HepG2 (cell line): ENCODE data around the gene IQCE. TPM values are rescaled to one million over a fixed set of nuclear protein-coding genes. Genes with fewer than 3 reads are reported as not detected.

Source experiments
- AGO2 ChIP-seq: fragments of 200-400 bp; formaldehyde crosslinking; optimal IDR thresholded peaks from 2 replicates; pipeline ENCODE3; 2017; ENCODE audit warnings: mild to moderate bottlenecking, low read depth, low read length, moderate library complexity
- CBX5 ChIP-seq: sonication (generic); formaldehyde crosslinking; IDR thresholded peaks from 2 replicates; pipeline ENCODE4 v1.4.0; 2020; ENCODE audit warnings: missing genetic modification reagents, borderline replicate concordance
- HNRNPLL ChIP-seq: fragments of 200-400 bp; formaldehyde crosslinking; IDR thresholded peaks from 2 replicates; pipeline ENCODE4 v1.6.1; 2017; ENCODE audit warnings: mild to moderate bottlenecking, low read depth, low read length; ENCODE audit not compliant: poor library complexity, severe bottlenecking
- KDM5A ChIP-seq: fragments of 200-600 bp; sonication (generic); IDR thresholded peaks from 2 replicates; pipeline ENCODE4 v1.7.0; 2018; ENCODE audit warnings: antibody characterized with exemption, mild to moderate bottlenecking, low read length, borderline replicate concordance
- MED1 ChIP-seq: sonication (generic); formaldehyde crosslinking; IDR thresholded peaks from 2 replicates; pipeline ENCODE4 v1.4.0; 2020; ENCODE audit warnings: missing genetic modification reagents
- MXD4 ChIP-seq: IDR thresholded peaks from 2 replicates; pipeline ENCODE4 v1.6.1; 2016; ENCODE audit warnings: mild to moderate bottlenecking, missing biosample characterization, missing genetic modification reagents
- NFIC ChIP-seq: IDR thresholded peaks from 2 replicates; pipeline ENCODE4 v1.6.1; 2012; ENCODE audit warnings: mild to moderate bottlenecking, low read length, inconsistent platforms
- SCMH1 ChIP-seq: sonication (generic); formaldehyde crosslinking; IDR thresholded peaks from 2 replicates; pipeline ENCODE4 v1.9.0; 2021; ENCODE audit warnings: missing genetic modification reagents, mild to moderate bottlenecking, borderline replicate concordance
- ZNF3 ChIP-seq: IDR thresholded peaks from 2 replicates; pipeline ENCODE4 v1.7.0; 2017; ENCODE audit warnings: inconsistent platforms
- ZNF543 ChIP-seq: sonication (generic); formaldehyde crosslinking; IDR thresholded peaks from 2 replicates; pipeline ENCODE4 v1.4.0; 2020; ENCODE audit warnings: mild to moderate bottlenecking, missing genetic modification reagents
- ZNF607 ChIP-seq: sonication (generic); formaldehyde crosslinking; IDR thresholded peaks from 2 replicates; pipeline ENCODE4 v1.5.1; 2020; ENCODE audit warnings: missing genetic modification reagents, mild to moderate bottlenecking, borderline replicate concordance
- ZNF761 ChIP-seq: sonication (generic); formaldehyde crosslinking; conservative IDR thresholded peaks from 2 replicates; pipeline ENCODE4 v1.4.0; 2020; ENCODE audit warnings: mild to moderate bottlenecking, missing genetic modification reagents
- ZSCAN25 ChIP-seq: sonication (generic); formaldehyde crosslinking; IDR thresholded peaks from 2 replicates; pipeline ENCODE4 v1.8.0; 2022; ENCODE audit warnings: mild to moderate bottlenecking, missing genetic modification reagents
- polyA plus RNA-seq, 8 experiments: library from polyadenylated mRNA; depleted of rRNA in 3 of 8; stranded (reverse) in 7 of 8; unstranded in 1 of 8; fragments of >200 nt; fragmentation: Illumina TruSeq in 4 of 8; extraction: Trizol in 4 of 8; gene quantifications; 2 replicates each; pipeline versions ENCODE4 v1.2.1 to v1.2.3, GENCODE V29; 2011 to 2016; ENCODE audit warnings: low read depth in 4 of 8, missing spikeins in 1 of 8, mixed read lengths in 1 of 8; ENCODE audit not compliant: insufficient read depth in 1 of 8
- total RNA-seq, 5 experiments: library from RNA; depleted of rRNA; stranded (reverse); fragments of >200 nt; fragmentation: Illumina TruSeq; extraction: Trizol; gene quantifications; 2 replicates each; pipeline ENCODE4 v1.2.3, GENCODE V29; 2016; ENCODE audit warnings: low read depth in 1 of 5
- TF ChIP-seq, protein P1 (sequence below): sonication (generic); formaldehyde crosslinking; IDR thresholded peaks from 2 replicates; pipeline ENCODE4 v1.5.0; 2020; ENCODE audit warnings: mild to moderate bottlenecking, missing genetic modification reagents, borderline replicate concordance
- TF ChIP-seq, protein P2 (sequence below): sonication (generic); formaldehyde crosslinking; IDR thresholded peaks from 2 replicates; pipeline ENCODE4 v1.4.0; 2020; ENCODE audit warnings: missing genetic modification reagents, mild to moderate bottlenecking, borderline replicate concordance
- TF ChIP-seq, protein P3 (sequence below): sonication (generic); formaldehyde crosslinking; IDR thresholded peaks from 2 replicates; pipeline ENCODE4 v1.4.0; 2020; ENCODE audit warnings: missing genetic modification reagents
- TF ChIP-seq, protein P4 (sequence below): sonication (generic); formaldehyde crosslinking; IDR thresholded peaks from 2 replicates; pipeline ENCODE4 v1.5.1; 2020; ENCODE audit warnings: mild to moderate bottlenecking, moderate library complexity, missing genetic modification reagents
- TF ChIP-seq, protein P5 (sequence below): sonication (generic); formaldehyde crosslinking; IDR thresholded peaks from 2 replicates; pipeline ENCODE4 v1.5.0; 2020; ENCODE audit warnings: mild to moderate bottlenecking, missing genetic modification reagents, borderline replicate concordance

IQCE gene
- total and polyA plus RNA-seq, 2 of the 13 experiments (the other 11 are each of a cell fraction or from before 2014, with no cell fraction given) = 1.5 to 2.5 TPM

DNA sequence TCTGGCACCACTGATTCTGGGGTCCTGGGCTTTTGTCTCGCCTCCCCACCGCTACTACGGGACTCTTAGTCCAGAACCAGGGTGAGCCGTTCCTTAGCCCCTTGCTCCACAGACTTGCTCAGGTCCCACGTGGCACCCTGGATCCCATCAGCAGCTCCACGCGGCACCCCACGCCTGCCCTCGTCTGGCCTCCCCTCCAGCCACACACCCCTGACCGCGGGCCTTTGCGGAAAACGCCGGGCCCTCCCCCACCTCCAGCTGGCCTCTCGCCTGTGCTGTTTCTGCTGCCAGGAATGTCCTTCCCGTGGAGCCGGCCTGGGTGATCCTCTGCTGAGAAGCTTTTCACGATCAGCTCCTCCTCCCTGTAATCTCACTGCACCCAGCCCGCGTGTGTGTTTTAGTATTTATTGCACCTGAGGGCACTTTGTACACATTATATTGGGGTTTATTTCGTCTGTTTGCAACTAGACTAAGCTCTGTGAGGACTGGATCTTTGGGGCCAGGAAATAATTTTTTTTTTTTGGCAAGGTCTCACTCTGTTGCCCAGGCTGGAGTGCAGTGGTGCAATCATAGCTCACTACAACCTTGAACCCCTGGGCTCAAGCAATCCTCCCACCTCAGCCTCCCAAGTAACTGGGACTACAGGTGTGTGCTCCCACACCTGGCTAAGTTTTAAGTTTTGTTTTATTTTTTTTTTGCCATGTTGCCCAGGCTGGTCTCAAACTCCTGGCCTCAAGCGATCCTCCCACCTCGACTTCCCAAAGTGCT lies 62.5 kb downstream of the IQCE start (continued):
- TF ChIP-seq, protein P1, sequence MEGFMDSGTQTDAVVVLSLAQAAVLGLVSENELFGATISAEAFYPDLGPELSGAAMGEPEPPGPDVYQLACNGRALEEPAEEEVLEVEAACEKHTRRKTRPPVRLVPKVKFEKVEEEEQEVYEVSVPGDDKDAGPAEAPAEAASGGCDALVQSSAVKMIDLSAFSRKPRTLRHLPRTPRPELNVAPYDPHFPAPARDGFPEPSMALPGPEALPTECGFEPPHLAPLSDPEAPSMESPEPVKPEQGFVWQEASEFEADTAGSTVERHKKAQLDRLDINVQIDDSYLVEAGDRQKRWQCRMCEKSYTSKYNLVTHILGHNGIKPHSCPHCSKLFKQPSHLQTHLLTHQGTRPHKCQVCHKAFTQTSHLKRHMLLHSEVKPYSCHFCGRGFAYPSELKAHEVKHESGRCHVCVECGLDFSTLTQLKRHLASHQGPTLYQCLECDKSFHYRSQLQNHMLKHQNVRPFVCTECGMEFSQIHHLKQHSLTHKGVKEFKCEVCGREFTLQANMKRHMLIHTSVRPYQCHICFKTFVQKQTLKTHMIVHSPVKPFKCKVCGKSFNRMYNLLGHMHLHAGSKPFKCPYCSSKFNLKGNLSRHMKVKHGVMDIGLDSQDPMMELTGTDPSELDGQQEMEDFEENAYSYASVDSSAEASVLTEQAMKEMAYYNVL (CRISPR knock-in tag) = peak; percentile 67; the same call in 1 of the 2 replicates
- TF ChIP-seq ZNF607 (CRISPR knock-in tag) (peak; percentile 62; the same call in 1 of the 2 replicates), AGO2 (peak; percentile 48), MXD4 (no peak), ZNF543 (CRISPR knock-in tag) (peak; percentile 36; the same call in 1 of the 2 replicates), ZNF761 (CRISPR knock-in tag) (no peak), ZSCAN25 (CRISPR knock-in tag) (peak; percentile 60), CBX5 (CRISPR knock-in tag) (no peak), ZNF3 (CRISPR knock-in tag) (0 out of 2 replicates have a peak, but pooled peaks have one; percentile 57), NFIC (no peak), KDM5A (0 out of 2 replicates have a peak, but pooled peaks have one; percentile 0), SCMH1 (CRISPR knock-in tag) (no peak), HNRNPLL (peak; percentile 24), MED1 (CRISPR knock-in tag) (peak; percentile 39)
- TF ChIP-seq, protein P2, sequence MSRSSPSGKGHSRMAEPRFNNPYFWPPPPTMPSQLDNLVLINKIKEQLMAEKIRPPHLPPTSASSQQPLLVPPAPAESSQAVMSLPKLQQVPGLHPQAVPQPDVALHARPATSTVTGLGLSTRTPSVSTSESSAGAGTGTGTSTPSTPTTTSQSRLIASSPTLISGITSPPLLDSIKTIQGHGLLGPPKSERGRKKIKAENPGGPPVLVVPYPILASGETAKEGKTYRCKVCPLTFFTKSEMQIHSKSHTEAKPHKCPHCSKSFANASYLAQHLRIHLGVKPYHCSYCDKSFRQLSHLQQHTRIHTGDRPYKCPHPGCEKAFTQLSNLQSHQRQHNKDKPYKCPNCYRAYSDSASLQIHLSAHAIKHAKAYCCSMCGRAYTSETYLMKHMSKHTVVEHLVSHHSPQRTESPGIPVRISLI (CRISPR knock-in tag) = peak; percentile 67
- TF ChIP-seq, protein P3, sequence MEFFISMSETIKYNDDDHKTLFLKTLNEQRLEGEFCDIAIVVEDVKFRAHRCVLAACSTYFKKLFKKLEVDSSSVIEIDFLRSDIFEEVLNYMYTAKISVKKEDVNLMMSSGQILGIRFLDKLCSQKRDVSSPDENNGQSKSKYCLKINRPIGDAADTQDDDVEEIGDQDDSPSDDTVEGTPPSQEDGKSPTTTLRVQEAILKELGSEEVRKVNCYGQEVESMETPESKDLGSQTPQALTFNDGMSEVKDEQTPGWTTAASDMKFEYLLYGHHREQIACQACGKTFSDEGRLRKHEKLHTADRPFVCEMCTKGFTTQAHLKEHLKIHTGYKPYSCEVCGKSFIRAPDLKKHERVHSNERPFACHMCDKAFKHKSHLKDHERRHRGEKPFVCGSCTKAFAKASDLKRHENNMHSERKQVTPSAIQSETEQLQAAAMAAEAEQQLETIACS (CRISPR knock-in tag) = no peak
- TF ChIP-seq, protein P4, sequence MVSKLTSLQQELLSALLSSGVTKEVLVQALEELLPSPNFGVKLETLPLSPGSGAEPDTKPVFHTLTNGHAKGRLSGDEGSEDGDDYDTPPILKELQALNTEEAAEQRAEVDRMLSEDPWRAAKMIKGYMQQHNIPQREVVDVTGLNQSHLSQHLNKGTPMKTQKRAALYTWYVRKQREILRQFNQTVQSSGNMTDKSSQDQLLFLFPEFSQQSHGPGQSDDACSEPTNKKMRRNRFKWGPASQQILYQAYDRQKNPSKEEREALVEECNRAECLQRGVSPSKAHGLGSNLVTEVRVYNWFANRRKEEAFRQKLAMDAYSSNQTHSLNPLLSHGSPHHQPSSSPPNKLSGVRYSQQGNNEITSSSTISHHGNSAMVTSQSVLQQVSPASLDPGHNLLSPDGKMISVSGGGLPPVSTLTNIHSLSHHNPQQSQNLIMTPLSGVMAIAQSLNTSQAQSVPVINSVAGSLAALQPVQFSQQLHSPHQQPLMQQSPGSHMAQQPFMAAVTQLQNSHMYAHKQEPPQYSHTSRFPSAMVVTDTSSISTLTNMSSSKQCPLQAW (CRISPR knock-in tag) = peak; percentile 49; the same call in 1 of the 2 replicates
- TF ChIP-seq, protein P5, sequence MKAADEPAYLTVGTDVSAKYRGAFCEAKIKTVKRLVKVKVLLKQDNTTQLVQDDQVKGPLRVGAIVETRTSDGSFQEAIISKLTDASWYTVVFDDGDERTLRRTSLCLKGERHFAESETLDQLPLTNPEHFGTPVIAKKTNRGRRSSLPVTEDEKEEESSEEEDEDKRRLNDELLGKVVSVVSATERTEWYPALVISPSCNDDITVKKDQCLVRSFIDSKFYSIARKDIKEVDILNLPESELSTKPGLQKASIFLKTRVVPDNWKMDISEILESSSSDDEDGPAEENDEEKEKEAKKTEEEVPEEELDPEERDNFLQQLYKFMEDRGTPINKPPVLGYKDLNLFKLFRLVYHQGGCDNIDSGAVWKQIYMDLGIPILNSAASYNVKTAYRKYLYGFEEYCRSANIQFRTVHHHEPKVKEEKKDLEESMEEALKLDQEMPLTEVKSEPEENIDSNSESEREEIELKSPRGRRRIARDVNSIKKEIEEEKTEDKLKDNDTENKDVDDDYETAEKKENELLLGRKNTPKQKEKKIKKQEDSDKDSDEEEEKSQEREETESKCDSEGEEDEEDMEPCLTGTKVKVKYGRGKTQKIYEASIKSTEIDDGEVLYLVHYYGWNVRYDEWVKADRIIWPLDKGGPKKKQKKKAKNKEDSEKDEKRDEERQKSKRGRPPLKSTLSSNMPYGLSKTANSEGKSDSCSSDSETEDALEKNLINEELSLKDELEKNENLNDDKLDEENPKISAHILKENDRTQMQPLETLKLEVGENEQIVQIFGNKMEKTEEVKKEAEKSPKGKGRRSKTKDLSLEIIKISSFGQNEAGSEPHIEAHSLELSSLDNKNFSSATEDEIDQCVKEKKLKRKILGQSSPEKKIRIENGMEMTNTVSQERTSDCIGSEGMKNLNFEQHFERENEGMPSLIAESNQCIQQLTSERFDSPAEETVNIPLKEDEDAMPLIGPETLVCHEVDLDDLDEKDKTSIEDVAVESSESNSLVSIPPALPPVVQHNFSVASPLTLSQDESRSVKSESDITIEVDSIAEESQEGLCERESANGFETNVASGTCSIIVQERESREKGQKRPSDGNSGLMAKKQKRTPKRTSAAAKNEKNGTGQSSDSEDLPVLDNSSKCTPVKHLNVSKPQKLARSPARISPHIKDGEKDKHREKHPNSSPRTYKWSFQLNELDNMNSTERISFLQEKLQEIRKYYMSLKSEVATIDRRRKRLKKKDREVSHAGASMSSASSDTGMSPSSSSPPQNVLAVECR (CRISPR knock-in tag) = peak; percentile 33
